Vagina (tissue), 2 donors: ENCODE results near the gene DSCAML1. TPM values are rescaled to one million over a fixed set of nuclear protein-coding genes. Genes with fewer than 3 reads are reported as not detected.

Source experiments
- DNase-seq, 2 donors: peaks; one replicate each; pipeline ENCODE4 v3.0.0-alpha.2; 2017; ENCODE audit errors: extremely low spot score in 2 of 2
- H3K27ac ChIP-seq: fragments of 200-600 bp; sonication (generic); one replicate; pipeline ENCODE4 v1.5.1; 2019
- H3K27me3 ChIP-seq: fragments of 200-600 bp; sonication (generic); one replicate; pipeline ENCODE4 v1.5.1; 2019
- H3K36me3 ChIP-seq, 2 donors: fragments of 200-600 bp; sonication (generic); one replicate each; pipeline ENCODE4 v1.5.1; 2017 to 2019
- H3K4me1 ChIP-seq: fragments of 200-600 bp; sonication (generic); one replicate; pipeline ENCODE4 v1.5.1; 2019
- H3K4me3 ChIP-seq, 2 donors: fragments of 200-600 bp; sonication (generic); 1 replicate in 1 of 2; 2 replicates in 1 of 2; pipeline ENCODE4 v1.5.1; 2016 to 2019
- H3K9me3 ChIP-seq: fragments of 200-600 bp; sonication (generic); one replicate; pipeline ENCODE4 v1.5.1; 2019
- POLR2A ChIP-seq, 2 donors: fragments of 450-650 bp; IDR thresholded peaks; one replicate each; pipeline ENCODE4 v1.6.1; 2017; ENCODE audit warnings: antibody characterized with exemption in 2 of 2, mild to moderate bottlenecking in 2 of 2, moderate library complexity in 2 of 2
- POLR2AphosphoS5 ChIP-seq, 2 donors: sonication (generic); formaldehyde crosslinking; IDR thresholded peaks; one replicate each; pipeline ENCODE4 v1.9.0; 2017; ENCODE audit warnings: antibody characterized with exemption in 2 of 2, mild to moderate bottlenecking in 2 of 2, low read depth in 1 of 2; ENCODE audit not compliant: insufficient read depth in 1 of 2
- intact Hi-C: fragments of 100-400 bp; cut with DNase I; formaldehyde crosslinking; loops from one replicate; pipeline ENCODE4 v1.15.1; 2023
- total RNA-seq: library from RNA; depleted of rRNA; stranded (reverse); fragments of >200 nt; gene quantifications from one replicate; pipeline ENCODE4 v1.2.3, GENCODE V29; 2016
- TF ChIP-seq, protein P1 (sequence below), 3 experiments: fragments of 450-650 bp in 2 of 3; fragments of 200-600 bp in 1 of 3; sonication (generic) in 1 of 3; IDR thresholded peaks; one replicate each; pipeline ENCODE4 v1.5.1; 2017 to 2019; ENCODE audit warnings: antibody characterized with exemption in 3 of 3, mild to moderate bottlenecking in 2 of 3, moderate library complexity in 2 of 3

Gene DSCAML1
- total RNA-seq, 1 donor from 2014 or later = 0.25 TPM

DNA sequence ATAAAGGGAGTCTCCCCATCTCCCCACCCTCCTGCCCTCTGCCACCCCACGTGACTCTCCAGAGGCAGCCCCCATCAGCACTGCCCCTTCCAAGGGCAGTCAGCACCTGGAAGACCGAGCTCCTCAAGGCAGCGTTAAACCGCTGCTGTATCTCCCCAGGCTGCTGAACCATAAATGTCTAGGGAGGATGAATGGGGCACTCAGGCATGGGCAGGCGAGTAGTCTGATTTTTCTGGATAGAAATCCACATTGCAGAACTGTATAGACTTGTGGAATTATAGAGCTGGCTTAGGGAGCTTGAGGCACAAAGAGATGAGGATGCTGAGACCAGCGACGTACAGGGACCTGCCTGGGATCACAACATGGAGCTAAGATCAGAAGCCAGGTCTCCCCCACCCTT is 269.7 kb downstream of the DSCAML1 start:
- Histone ChIP-seq H3K4me3 (no peak overlapping the region), H3K36me3 (no peaks in the 10 kb centered on the region), H3K27me3 (no peaks in the 10 kb centered on the region), H3K4me1 (no peaks in the 10 kb centered on the region), H3K9me3 (no peaks in the 10 kb centered on the region), H3K27ac (no peak overlapping the region)
- TF ChIP-seq POLR2A (IDR thresholded peaks at IDR 0.05) (no peak), POLR2AphosphoS5 (IDR thresholded peaks at IDR 0.05; ENCODE audit: insufficient read depth in 1 of 2, low read depth in 1 of 2) (no peak)
- TF ChIP-seq, protein P1, sequence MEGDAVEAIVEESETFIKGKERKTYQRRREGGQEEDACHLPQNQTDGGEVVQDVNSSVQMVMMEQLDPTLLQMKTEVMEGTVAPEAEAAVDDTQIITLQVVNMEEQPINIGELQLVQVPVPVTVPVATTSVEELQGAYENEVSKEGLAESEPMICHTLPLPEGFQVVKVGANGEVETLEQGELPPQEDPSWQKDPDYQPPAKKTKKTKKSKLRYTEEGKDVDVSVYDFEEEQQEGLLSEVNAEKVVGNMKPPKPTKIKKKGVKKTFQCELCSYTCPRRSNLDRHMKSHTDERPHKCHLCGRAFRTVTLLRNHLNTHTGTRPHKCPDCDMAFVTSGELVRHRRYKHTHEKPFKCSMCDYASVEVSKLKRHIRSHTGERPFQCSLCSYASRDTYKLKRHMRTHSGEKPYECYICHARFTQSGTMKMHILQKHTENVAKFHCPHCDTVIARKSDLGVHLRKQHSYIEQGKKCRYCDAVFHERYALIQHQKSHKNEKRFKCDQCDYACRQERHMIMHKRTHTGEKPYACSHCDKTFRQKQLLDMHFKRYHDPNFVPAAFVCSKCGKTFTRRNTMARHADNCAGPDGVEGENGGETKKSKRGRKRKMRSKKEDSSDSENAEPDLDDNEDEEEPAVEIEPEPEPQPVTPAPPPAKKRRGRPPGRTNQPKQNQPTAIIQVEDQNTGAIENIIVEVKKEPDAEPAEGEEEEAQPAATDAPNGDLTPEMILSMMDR (IDR thresholded peaks at IDR 0.05) = no peak
- DNase-seq = no peak
- intact Hi-C loops = no loop called here

DNA sequence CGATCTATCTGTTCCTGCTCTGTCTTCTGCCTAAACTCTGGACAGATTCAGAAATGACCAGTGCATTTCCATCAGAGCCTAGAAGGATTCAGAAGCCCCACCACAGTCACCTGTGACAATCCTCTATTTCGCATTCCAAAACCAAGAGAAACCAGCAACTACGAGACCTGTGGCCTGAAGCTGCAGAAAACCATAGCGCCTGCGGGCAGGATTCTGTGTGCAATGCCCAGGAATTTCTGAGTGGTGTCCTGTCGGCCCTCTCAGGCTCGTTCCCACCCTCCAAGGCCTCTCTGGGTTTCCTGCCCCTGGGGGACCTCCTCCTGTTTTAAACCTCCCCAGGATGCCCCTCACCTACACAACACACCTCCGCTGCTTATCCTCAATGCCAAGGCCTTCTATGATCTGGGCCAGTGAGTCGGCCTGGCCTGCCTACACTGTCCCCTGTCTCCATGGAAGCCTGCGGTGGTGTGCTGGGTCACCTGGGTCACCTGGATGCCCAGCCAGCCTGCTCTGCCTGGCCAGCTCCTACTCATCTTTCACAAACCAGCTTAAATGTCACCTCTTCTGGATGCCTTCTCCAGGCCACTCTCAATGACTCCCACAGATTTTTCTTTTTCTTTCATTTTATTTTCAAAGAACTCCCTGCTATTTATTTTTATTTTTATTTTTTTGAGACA is 271.0 kb downstream of the DSCAML1 start:
- Histone ChIP-seq H3K4me3 (no peak overlapping the region), H3K27me3 (no peaks in the 10 kb centered on the region), H3K4me1 (no peaks in the 10 kb centered on the region), H3K27ac (no peak overlapping the region), H3K36me3 (no peaks in the 10 kb centered on the region), H3K9me3 (no peaks in the 10 kb centered on the region)
- TF ChIP-seq, protein P1 (IDR thresholded peaks at IDR 0.05) = no peak
- TF ChIP-seq POLR2A (IDR thresholded peaks at IDR 0.05) (no peak), POLR2AphosphoS5 (IDR thresholded peaks at IDR 0.05; ENCODE audit: insufficient read depth in 1 of 2, low read depth in 1 of 2) (no peak)
- intact Hi-C loops = no loop called here
- DNase-seq = no peak

GRCh38 chr11:117524468-117525183 is 272.4 kb downstream of the DSCAML1 start:
- no peak for DNase-seq
- H3K27me3 ChIP-seq = no peaks in the 10 kb centered on the region
- H3K36me3 ChIP-seq = no peaks in the 10 kb centered on the region
- no peaks in the 10 kb centered on the region for H3K4me1 ChIP-seq
- TF ChIP-seq POLR2AphosphoS5 (IDR thresholded peaks at IDR 0.05; ENCODE audit: insufficient read depth in 1 of 2, low read depth in 1 of 2) (no peak), POLR2A (IDR thresholded peaks at IDR 0.05) (no peak)
- TF ChIP-seq, protein P1 (IDR thresholded peaks at IDR 0.05) = no peak
- intact Hi-C loops = no loop called here
- H3K9me3 ChIP-seq = no peaks in the 10 kb centered on the region
- H3K4me3 ChIP-seq = no peak overlapping the region
- H3K27ac ChIP-seq = no peak overlapping the region

GRCh38 chr11:117523680-117524079 is 273.3 kb downstream of the DSCAML1 start:
- TF ChIP-seq POLR2AphosphoS5 (IDR thresholded peaks at IDR 0.05; ENCODE audit: insufficient read depth in 1 of 2, low read depth in 1 of 2) = no peak
- TF ChIP-seq, protein P1 (IDR thresholded peaks at IDR 0.05) = no peak
- Histone ChIP-seq H3K36me3 (no peaks in the 10 kb centered on the region), H3K4me1 (no peaks in the 10 kb centered on the region), H3K27ac (no peak overlapping the region), H3K4me3 (no peak overlapping the region), H3K9me3 (no peaks in the 10 kb centered on the region), H3K27me3 (no peaks in the 10 kb centered on the region)
- DNase-seq = no peak
- intact Hi-C loops = no loop called here

- no peaks in the 10 kb centered on the region for H3K9me3 ChIP-seq
- intact Hi-C loops = no loop called here
- no peaks in the 10 kb centered on the region for H3K27me3 ChIP-seq
- H3K4me3 ChIP-seq = no peak overlapping the region
- H3K27ac ChIP-seq = no peak overlapping the region
- no peaks in the 10 kb centered on the region for H3K4me1 ChIP-seq
- DNase-seq = no peak
- TF ChIP-seq POLR2A (IDR thresholded peaks at IDR 0.05) = no peak
- TF ChIP-seq, protein P1 (IDR thresholded peaks at IDR 0.05) = no peak
- no peak for TF ChIP-seq POLR2AphosphoS5 (IDR thresholded peaks at IDR 0.05; ENCODE audit: insufficient read depth in 1 of 2, low read depth in 1 of 2)
- no peaks in the 10 kb centered on the region for H3K36me3 ChIP-seq
Observed at GRCh38 chr11:117521974-117522373, 275.0 kb downstream of the DSCAML1 start.
